Brain microvascular endothelial cell (primary cell): ENCODE results near the gene RPS21.
"Not testable (repeated sequence)": the region's sequence is repeated elsewhere in the genome, so short reads cannot be mapped to it uniquely, and the experiment has no call there.

Experiments used
- DNase-seq: peaks from one replicate; pipeline ENCODE4 v3.0.0-alpha.2; 2020
- H3K27ac ChIP-seq: fragments of 250-450 bp; sonication (Bioruptor Pico); 2 replicates; pipeline ENCODE4 v1.5.1; 2020; ENCODE audit warnings: mild to moderate bottlenecking, moderate library complexity
- H3K27me3 ChIP-seq: fragments of 250-450 bp; sonication (Bioruptor Pico); replicated peaks from 2 replicates; pipeline ENCODE4 v1.5.1; 2020; ENCODE audit warnings: mild to moderate bottlenecking
- H3K36me3 ChIP-seq: fragments of 250-450 bp; sonication (Bioruptor Pico); replicated peaks from 2 replicates; pipeline ENCODE4 v1.5.1; 2020; ENCODE audit warnings: mild to moderate bottlenecking
- H3K4me3 ChIP-seq: 2 replicates; pipeline ENCODE4 v1.5.1; 2011; ENCODE audit warnings: low read depth, mild to moderate bottlenecking, control low read depth, low read length, moderate library complexity
- in situ Hi-C: cut with HindIII; loops from 2 replicates; pipeline ENCODE4 v1.10.0; 2017; ENCODE audit warnings: low sequenced_read_pairs, low pct_ligation_motif_present
- TF ChIP-seq, protein P1 (sequence below): IDR thresholded peaks from 2 replicates; pipeline ENCODE4 v1.5.1; 2011; ENCODE audit warnings: low read depth, mild to moderate bottlenecking, moderate library complexity, low read length, control low read depth, inconsistent platforms; ENCODE audit errors: missing control alignments

Gene RPS21

DNA sequence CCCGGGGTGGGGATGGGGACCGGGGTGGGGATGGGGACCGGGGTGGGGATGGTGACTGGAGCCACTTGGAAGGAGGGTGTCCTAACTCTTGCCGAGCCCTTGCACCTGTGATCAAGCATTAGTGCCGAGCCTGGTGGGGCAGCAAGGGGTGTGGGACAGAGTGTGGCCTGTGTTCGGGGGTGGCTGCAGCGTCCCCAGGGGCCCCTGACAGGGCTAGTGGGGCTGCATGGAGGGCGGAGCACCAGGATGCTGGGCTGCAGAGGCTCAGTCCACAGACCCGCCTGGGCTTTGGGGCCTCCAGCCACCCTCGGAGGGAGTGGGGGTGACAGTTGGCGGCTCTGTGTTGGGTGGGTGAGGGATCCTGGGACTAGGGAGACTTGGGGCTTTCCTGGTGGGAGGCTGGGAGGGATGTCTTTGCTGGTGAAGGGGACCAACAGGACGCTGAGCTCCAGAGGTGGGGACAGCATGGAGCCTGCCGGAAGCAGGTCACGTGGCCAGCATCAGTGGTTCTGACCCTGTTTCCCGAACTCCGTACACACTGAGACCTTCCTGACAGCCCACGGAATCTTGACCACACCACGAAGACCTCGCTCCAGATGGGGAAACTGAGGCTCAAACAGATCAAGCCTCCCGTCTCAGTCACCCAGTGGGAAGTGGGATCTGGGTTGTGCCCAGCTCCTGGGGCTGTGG, 35.9 kb downstream of the RPS21 start:
- no peak for DNase-seq
- H3K36me3 ChIP-seq = no peaks in the 10 kb centered on the region
- in situ Hi-C loops = no loop called here
- H3K4me3 ChIP-seq = no peak overlapping the region
- TF ChIP-seq, protein P1, sequence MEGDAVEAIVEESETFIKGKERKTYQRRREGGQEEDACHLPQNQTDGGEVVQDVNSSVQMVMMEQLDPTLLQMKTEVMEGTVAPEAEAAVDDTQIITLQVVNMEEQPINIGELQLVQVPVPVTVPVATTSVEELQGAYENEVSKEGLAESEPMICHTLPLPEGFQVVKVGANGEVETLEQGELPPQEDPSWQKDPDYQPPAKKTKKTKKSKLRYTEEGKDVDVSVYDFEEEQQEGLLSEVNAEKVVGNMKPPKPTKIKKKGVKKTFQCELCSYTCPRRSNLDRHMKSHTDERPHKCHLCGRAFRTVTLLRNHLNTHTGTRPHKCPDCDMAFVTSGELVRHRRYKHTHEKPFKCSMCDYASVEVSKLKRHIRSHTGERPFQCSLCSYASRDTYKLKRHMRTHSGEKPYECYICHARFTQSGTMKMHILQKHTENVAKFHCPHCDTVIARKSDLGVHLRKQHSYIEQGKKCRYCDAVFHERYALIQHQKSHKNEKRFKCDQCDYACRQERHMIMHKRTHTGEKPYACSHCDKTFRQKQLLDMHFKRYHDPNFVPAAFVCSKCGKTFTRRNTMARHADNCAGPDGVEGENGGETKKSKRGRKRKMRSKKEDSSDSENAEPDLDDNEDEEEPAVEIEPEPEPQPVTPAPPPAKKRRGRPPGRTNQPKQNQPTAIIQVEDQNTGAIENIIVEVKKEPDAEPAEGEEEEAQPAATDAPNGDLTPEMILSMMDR = no peak
- H3K27ac ChIP-seq = no peak overlapping the region
- peaks cover 2% of the 10 kb centered on the region for H3K27me3 ChIP-seq

DNA sequence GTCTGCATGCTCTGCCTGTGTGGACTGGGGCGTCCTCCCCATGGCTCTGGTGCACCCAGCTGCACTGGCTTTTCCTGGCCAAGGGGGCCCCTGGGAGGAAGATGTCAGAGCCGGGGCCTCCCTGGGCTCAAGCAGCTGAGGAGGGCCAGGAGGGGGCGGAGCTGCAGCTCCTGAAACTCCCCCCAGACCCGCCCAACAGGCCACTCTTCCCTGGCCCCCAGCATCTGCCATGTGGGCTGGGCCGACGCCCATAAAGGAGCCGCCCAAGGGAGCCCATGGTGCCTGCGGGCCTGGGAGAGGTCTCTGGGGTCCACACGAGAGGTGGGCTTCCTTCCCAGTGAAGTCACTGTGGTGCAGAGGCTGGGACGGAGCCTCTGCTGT, 36.4 kb downstream of the RPS21 start:
- no peak for DNase-seq
- no peak overlapping the region for H3K4me3 ChIP-seq
- H3K27me3 ChIP-seq = peaks cover 2% of the 10 kb centered on the region
- no peak overlapping the region for H3K27ac ChIP-seq
- TF ChIP-seq, protein P1 = no peak
- no peaks in the 10 kb centered on the region for H3K36me3 ChIP-seq
- in situ Hi-C loops = no loop called here

DNA sequence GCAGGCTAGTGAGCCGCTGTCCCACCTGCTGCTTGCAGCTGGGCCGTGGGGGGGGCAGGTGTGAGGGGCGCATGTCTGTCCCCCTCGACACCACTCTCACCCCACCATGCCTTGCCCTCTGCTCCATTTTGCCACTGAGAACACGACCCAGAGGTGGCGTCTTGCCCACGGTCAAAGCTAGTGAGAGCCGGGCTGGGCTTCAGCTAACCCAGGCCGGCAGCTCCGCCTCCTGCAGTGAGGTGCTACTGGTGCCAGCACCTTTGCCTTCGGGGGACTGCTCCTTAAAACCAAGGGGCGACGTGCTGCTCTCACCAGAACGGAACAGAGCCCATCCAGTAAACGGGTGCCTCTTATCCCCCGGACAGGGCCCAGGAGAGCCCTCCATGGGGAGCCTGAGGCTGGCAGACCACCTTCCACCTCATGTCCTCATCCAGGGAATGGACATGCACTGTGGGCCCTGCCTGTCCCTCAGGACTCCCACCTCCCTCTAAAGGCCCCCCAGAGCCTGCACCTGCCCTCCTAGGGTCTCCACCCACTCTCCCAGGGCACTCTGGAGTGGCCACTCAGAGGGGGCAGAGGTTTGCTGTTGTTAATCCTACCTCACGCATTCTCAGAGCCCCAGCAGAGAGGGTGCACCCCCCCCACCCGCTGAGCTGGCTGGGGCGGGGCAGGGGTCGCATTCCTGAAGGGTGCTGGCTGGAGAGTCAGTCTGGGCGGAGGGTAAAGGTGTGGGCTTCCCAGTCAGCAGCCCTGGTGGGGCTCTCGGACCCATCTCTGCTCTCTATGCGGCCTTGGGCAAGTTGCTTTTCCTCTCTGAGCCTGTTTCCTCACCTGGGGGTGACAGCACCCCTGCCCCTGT, 37.6 kb downstream of the RPS21 start:
- Histone ChIP-seq H3K36me3 (no peaks in the 10 kb centered on the region), H3K4me3 (no peak overlapping the region), H3K27me3 (peaks cover 2% of the 10 kb centered on the region), H3K27ac (no peak overlapping the region)
- no peak for DNase-seq
- in situ Hi-C loops = loop anchor here (25.0 kb wide), 1 partner anchor 113 kb away; no protein-coding TSS in a partner anchor
- TF ChIP-seq, protein P1 = no peak

DNA sequence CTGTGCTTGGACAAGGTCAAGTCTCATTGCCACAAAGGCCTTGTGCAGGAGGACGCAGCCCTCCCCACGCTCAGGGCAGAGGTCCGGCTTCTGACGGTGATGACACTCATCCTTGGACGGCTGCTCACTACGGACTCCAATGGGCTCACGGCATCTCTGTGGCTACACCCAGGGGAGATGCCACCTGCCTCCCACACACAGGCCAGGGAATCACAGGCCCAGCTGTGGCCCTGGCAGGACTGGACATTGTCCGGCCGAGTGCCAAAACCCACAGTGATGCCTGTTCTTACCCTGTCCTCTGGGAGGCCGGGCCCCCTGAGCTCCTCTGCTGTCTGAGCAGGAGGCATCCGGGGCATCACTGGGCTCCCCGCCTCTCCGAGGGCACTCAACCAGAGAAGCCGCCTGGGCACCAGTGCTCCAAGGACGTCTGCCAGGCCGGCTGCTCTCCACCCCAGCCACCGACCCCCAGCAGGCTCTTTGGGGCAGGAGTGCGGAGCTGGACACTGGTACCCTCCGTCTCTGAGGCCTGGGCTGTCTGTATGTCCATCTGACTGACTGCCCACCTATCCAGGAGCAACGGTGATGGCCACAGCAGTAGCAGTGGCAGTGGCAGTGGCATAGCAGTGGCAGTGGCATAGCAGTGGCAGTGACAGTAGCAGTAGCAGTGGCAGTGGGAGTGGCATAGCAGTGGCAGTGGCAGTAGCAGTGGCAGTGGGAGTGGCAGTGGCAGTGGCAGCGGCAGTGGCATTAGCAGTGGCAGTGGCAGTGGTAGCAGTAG, 38.6 kb downstream of the RPS21 start:
- DNase-seq = no peak
- Histone ChIP-seq H3K27ac (no peak overlapping the region), H3K36me3 (no peaks in the 10 kb centered on the region), H3K4me3 (no peak overlapping the region), H3K27me3 (peaks cover 2% of the 10 kb centered on the region)
- TF ChIP-seq, protein P1 = no peak
- in situ Hi-C loops = loop anchor here (25.0 kb wide), 1 partner anchor 112 kb away; no protein-coding TSS in a partner anchor

DNA sequence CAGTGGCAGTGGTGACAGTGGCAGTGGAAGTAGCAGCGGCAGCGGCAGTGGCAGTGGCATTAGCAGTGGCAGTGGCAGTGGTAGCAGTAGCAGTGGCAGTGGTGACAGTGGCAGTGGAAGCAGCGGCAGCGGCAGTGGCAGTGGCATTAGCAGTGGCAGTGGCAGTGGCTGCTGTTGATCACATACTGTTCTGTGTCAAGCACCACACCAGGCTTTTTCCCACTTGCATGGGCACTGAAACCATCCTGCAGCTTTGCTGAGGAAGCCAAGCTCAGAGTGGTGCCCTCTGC, 39.1 kb downstream of the RPS21 start:
- DNase-seq, H3K36me3 ChIP-seq, H3K27ac ChIP-seq, H3K4me3 ChIP-seq, H3K27me3 ChIP-seq: not testable (repeated sequence)
- in situ Hi-C loops = loop anchor here (25.0 kb wide), 1 partner anchor 111 kb away; no protein-coding TSS in a partner anchor

DNA sequence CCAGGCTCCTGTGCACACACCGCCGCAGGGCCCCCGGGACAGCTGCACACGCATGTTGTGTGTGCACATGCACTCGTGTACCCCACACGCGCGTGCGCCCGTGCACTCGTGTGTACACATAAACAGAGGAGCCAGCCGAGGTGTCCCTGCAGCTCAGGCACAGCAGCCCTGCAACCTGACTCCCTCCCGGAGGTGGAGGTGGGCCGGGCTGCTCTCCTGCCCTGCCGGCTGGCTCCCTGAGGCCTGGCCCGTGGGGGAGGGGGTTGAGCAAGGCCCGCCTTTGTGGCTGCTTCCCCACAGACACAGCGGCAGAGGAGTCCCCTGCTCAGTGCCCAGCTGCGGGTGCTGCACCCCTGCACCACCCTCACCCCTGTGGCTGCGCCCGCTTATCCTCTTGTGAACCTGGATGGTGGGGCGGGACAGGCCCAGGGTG, 39.8 kb downstream of the RPS21 start:
- no peak for DNase-seq
- in situ Hi-C loops = loop anchor here (25.0 kb wide), 1 partner anchor 111 kb away; no protein-coding TSS in a partner anchor
- no peaks in the 10 kb centered on the region for H3K36me3 ChIP-seq
- peaks cover 2% of the 10 kb centered on the region for H3K27me3 ChIP-seq
- no peak overlapping the region for H3K27ac ChIP-seq
- H3K4me3 ChIP-seq = no peak overlapping the region
- TF ChIP-seq, protein P1 = no peak
